Vagina (tissue), 2 donors: ENCODE results near the gene PPP1R9B. TPM values are rescaled to one million over a fixed set of nuclear protein-coding genes. Genes with fewer than 3 reads are reported as not detected.

ENCODE experiments used
- DNase-seq, 2 donors: peaks; one replicate each; pipeline ENCODE4 v3.0.0-alpha.2; 2017; ENCODE audit errors: extremely low spot score in 2 of 2
- H3K27ac ChIP-seq: fragments of 200-600 bp; sonication (generic); one replicate; pipeline ENCODE4 v1.5.1; 2019
- H3K27me3 ChIP-seq: fragments of 200-600 bp; sonication (generic); one replicate; pipeline ENCODE4 v1.5.1; 2019
- H3K36me3 ChIP-seq, 2 donors: fragments of 200-600 bp; sonication (generic); one replicate each; pipeline ENCODE4 v1.5.1; 2017 to 2019
- H3K4me1 ChIP-seq: fragments of 200-600 bp; sonication (generic); one replicate; pipeline ENCODE4 v1.5.1; 2019
- H3K4me3 ChIP-seq, 2 donors: fragments of 200-600 bp; sonication (generic); 1 replicate in 1 of 2; 2 replicates in 1 of 2; pipeline ENCODE4 v1.5.1; 2016 to 2019
- H3K9me3 ChIP-seq: fragments of 200-600 bp; sonication (generic); one replicate; pipeline ENCODE4 v1.5.1; 2019
- POLR2A ChIP-seq, 2 donors: fragments of 450-650 bp; IDR thresholded peaks; one replicate each; pipeline ENCODE4 v1.6.1; 2017; ENCODE audit warnings: antibody characterized with exemption in 2 of 2, mild to moderate bottlenecking in 2 of 2, moderate library complexity in 2 of 2
- POLR2AphosphoS5 ChIP-seq, 2 donors: sonication (generic); formaldehyde crosslinking; IDR thresholded peaks; one replicate each; pipeline ENCODE4 v1.9.0; 2017; ENCODE audit warnings: antibody characterized with exemption in 2 of 2, mild to moderate bottlenecking in 2 of 2, low read depth in 1 of 2; ENCODE audit not compliant: insufficient read depth in 1 of 2
- intact Hi-C: fragments of 100-400 bp; cut with DNase I; formaldehyde crosslinking; loops from one replicate; pipeline ENCODE4 v1.15.1; 2023
- total RNA-seq: library from RNA; depleted of rRNA; stranded (reverse); fragments of >200 nt; gene quantifications from one replicate; pipeline ENCODE4 v1.2.3, GENCODE V29; 2016
- TF ChIP-seq, protein P1 (sequence below), 3 experiments: fragments of 450-650 bp in 2 of 3; fragments of 200-600 bp in 1 of 3; sonication (generic) in 1 of 3; IDR thresholded peaks; one replicate each; pipeline ENCODE4 v1.5.1; 2017 to 2019; ENCODE audit warnings: antibody characterized with exemption in 3 of 3, mild to moderate bottlenecking in 2 of 3, moderate library complexity in 2 of 3

Gene PPP1R9B
- total RNA-seq, 1 donor from 2014 or later: 37.6 TPM

DNA sequence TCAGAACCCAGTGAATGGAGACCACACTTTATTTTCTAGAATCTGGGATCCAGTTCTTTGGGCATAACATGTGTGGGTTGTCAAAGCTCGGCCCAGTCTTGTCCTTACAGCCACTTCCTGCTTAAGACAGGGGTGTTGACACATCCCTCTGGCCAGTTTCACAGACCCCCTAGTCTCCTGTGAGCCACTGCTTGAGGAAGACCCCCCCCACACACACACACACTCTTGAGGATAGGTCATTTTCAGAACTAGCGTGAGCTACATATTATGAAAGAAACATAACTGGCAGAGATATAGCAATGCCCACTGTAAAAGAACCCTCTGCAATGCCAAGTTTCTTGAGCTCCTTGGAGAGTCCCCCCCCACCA is 58.6 kb downstream of the PPP1R9B start:
- DNase-seq: no peak
- no peak overlapping the region for H3K27ac ChIP-seq
- TF ChIP-seq POLR2A (IDR thresholded peaks at IDR 0.05) (no peak), POLR2AphosphoS5 (IDR thresholded peaks at IDR 0.05; ENCODE audit: insufficient read depth in 1 of 2, low read depth in 1 of 2) (no peak)
- TF ChIP-seq, protein P1, sequence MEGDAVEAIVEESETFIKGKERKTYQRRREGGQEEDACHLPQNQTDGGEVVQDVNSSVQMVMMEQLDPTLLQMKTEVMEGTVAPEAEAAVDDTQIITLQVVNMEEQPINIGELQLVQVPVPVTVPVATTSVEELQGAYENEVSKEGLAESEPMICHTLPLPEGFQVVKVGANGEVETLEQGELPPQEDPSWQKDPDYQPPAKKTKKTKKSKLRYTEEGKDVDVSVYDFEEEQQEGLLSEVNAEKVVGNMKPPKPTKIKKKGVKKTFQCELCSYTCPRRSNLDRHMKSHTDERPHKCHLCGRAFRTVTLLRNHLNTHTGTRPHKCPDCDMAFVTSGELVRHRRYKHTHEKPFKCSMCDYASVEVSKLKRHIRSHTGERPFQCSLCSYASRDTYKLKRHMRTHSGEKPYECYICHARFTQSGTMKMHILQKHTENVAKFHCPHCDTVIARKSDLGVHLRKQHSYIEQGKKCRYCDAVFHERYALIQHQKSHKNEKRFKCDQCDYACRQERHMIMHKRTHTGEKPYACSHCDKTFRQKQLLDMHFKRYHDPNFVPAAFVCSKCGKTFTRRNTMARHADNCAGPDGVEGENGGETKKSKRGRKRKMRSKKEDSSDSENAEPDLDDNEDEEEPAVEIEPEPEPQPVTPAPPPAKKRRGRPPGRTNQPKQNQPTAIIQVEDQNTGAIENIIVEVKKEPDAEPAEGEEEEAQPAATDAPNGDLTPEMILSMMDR (IDR thresholded peaks at IDR 0.05): no peak
- H3K36me3 ChIP-seq: no peaks in the 10 kb centered on the region
- peaks cover 18% of the 10 kb centered on the region for H3K4me1 ChIP-seq
- no peak overlapping the region for H3K4me3 ChIP-seq
- intact Hi-C loops: loop anchor here (2.0 kb wide), 1 partner anchor 65 kb away; no protein-coding TSS in a partner anchor
- H3K9me3 ChIP-seq: no peaks in the 10 kb centered on the region
- no peaks in the 10 kb centered on the region for H3K27me3 ChIP-seq

DNA sequence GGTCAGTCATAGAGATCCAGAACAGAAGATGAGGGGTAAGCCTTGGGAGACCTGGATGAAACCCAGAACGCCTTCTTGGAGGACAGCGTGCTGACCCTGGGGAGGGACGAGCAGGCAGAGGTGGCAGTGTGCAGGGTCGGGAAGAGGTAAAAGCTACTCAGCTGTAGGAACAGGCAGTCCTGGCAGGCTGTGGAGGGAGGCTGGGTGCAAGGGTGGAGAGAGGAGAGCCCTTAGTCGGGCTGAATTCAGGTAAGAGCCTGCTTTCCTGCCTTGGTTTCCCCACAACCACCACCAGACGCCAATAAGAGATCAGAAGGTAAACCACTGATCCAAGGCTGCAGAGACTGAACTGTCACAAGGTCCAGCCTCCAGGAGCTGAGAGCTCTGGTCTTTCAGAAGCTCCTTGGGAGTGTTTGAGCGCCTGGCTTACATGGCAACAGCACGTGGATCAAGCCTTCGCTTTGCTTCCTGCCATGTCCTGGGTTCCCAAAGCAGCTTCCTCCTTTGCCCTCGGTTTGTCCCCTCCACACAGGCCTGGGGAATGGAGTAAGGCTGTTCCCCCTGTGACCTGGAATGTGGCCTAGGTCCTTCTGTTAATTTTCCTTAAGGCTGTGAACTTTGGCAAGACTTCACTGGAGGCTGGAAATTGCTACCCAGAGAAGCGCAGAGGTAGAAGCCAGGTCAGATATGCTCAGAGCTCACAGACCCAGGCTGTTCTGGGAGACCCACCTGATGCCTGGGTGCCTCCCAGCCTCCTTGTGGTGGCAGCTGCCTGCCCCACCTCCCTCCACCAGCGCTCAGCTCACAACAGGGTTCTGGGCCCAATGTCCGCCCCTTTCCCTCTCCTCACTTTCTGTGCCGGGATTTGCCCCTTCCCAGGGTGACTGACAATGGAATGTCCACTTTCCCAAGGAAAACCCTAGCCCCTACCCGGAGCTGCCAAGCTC is 59.2 kb downstream of the PPP1R9B start:
- H3K4me3 ChIP-seq: no peak overlapping the region
- TF ChIP-seq, protein P1 (IDR thresholded peaks at IDR 0.05): no peak
- intact Hi-C loops: loop anchor here (2.0 kb wide), 1 partner anchor 64 kb away; no protein-coding TSS in a partner anchor
- no peak for DNase-seq
- no peak overlapping the region for H3K27ac ChIP-seq
- no peaks in the 10 kb centered on the region for H3K36me3 ChIP-seq
- no peaks in the 10 kb centered on the region for H3K9me3 ChIP-seq
- H3K27me3 ChIP-seq: no peaks in the 10 kb centered on the region
- peaks cover 11% of the 10 kb centered on the region for H3K4me1 ChIP-seq

DNA sequence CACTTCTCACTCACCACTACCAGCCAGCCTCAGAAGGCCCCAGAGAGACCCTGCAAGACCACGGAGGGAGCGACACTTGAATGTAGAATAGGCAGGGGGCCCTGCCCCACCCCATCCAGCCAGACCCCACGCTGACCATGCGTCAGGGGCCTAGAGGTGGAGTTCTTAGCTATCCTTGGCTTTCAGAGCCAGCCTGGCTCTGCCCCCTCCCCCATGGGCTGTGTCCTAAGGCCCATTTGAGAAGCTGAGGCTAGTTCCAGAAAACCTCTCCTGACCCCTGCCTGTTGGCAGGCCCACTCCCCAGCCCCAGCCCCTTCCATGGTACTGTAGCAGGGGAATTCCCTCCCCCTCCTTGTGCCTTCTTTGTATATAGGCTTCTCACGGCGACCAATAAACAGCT is 60.4 kb downstream of the PPP1R9B start:
- TF ChIP-seq, protein P1 (IDR thresholded peaks at IDR 0.05): no peak
- TF ChIP-seq POLR2AphosphoS5 (IDR thresholded peaks at IDR 0.05; ENCODE audit: insufficient read depth in 1 of 2, low read depth in 1 of 2): no peak
- TF ChIP-seq POLR2A (IDR thresholded peaks at IDR 0.05): no peak
- H3K4me3 ChIP-seq: no peak overlapping the region
- DNase-seq: no peak
- H3K27ac ChIP-seq: no peak overlapping the region
- H3K27me3 ChIP-seq: no peaks in the 10 kb centered on the region
- H3K9me3 ChIP-seq: no peaks in the 10 kb centered on the region
- H3K4me1 ChIP-seq: peaks cover 4% of the 10 kb centered on the region
- intact Hi-C loops: loop anchor here (2.0 kb wide), 1 partner anchor 63 kb away; no protein-coding TSS in a partner anchor
- H3K36me3 ChIP-seq: no peaks in the 10 kb centered on the region

DNA sequence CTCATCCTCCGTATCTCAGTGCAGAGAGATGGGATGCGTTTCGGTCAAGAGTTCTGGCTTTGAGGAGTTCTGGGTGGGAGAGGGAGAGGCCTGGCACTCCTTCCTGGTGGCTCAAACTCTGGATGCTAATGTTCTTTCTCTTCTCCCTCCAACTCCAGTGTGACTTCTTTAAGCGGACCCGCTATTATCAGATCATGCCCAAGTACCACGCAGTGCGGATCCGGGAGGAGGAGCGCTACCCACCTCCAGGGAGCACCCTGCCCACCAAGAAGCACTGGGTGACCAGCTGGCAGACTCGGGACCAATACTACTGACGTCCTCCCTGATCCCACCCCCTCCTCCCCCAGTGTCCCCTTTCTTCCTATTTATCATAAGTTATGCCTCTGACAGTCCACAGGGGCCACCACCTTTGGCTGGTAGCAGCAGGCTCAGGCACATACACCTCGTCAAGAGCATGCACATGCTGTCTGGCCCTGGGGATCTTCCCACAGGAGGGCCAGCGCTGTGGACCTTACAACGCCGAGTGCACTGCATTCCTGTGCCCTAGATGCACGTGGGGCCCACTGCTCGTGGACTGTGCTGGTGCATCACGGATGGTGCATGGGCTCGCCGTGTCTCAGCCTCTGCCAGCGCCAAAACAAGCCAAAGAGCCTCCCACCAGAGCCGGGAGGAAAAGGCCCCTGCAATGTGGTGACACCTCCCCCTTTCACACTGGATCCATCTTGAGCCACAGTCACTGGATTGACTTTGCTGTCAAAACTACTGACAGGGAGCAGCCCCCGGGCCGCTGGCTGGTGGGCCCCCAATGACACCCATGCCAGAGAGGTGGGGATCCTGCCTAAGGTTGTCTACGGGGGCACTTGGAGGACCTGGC is 61.3 kb downstream of the PPP1R9B start:
- intact Hi-C loops: no loop called here
- H3K36me3 ChIP-seq: no peaks in the 10 kb centered on the region
- no peak overlapping the region for H3K27ac ChIP-seq
- no peaks in the 10 kb centered on the region for H3K27me3 ChIP-seq
- no peaks in the 10 kb centered on the region for H3K9me3 ChIP-seq
- TF ChIP-seq POLR2A (IDR thresholded peaks at IDR 0.05): no peak
- TF ChIP-seq POLR2AphosphoS5 (IDR thresholded peaks at IDR 0.05; ENCODE audit: insufficient read depth in 1 of 2, low read depth in 1 of 2): no peak
- TF ChIP-seq, protein P1 (IDR thresholded peaks at IDR 0.05): no peak
- peaks cover 4% of the 10 kb centered on the region for H3K4me1 ChIP-seq
- no peak overlapping the region for H3K4me3 ChIP-seq
- no peak for DNase-seq
